Thyroid gland (tissue), 4 donors: ENCODE measurements around the gene ELL3. TPM values are rescaled to one million over a fixed set of nuclear protein-coding genes. Genes with fewer than 3 reads are reported as not detected.
A peak's percentile ranks its signal among the peaks of the same experiment; 100 is the strongest.
"Not testable (repeated sequence)": the region's sequence is repeated elsewhere in the genome, so short reads cannot be mapped to it uniquely, and the experiment has no call there.

Experiments used
- DNase-seq, 2 donors: peaks; one replicate each; pipeline ENCODE4 v3.0.0-alpha.2; 2019
- H3K27ac ChIP-seq, 3 donors: fragments of 200-600 bp; sonication (generic); 1 replicate in 2 of 3; 2 replicates in 1 of 3; pipeline ENCODE4 v1.5.1; 2016 to 2019; ENCODE audit warnings: mild to moderate bottlenecking in 1 of 3, moderate library complexity in 1 of 3
- H3K27me3 ChIP-seq: fragments of 200-600 bp; sonication (generic); one replicate; pipeline ENCODE4 v1.5.1; 2019
- H3K36me3 ChIP-seq, 2 donors: fragments of 200-600 bp; sonication (generic); one replicate each; pipeline ENCODE4 v1.5.1; 2016 to 2019
- H3K4me1 ChIP-seq, 2 donors: fragments of 200-600 bp; sonication (generic); one replicate each; pipeline ENCODE4 v1.5.1; 2017 to 2019
- H3K4me3 ChIP-seq, 3 donors: fragments of 200-600 bp; sonication (generic); replicated peaks in 1 of 3; 1 replicate in 2 of 3; 2 replicates in 1 of 3; pipeline ENCODE4 v1.5.1; 2016; ENCODE audit warnings: mild to moderate bottlenecking in 1 of 3
- H3K9me3 ChIP-seq: fragments of 200-600 bp; sonication (generic); one replicate; pipeline ENCODE4 v1.5.1; 2017
- POLR2A ChIP-seq, 2 donors: fragments of 450-650 bp; IDR thresholded peaks; one replicate each; pipeline ENCODE4 v1.6.1; 2017; ENCODE audit warnings: antibody characterized with exemption in 2 of 2, mild to moderate bottlenecking in 2 of 2, moderate library complexity in 1 of 2
- WGBS, 2 donors: methylation state at CpG; one replicate each; pipeline ENCODE4 v1.1.5; 2017; 5-methylcytosine and 5-hydroxymethylcytosine counted together
- intact Hi-C: fragments of 100-400 bp; cut with DNase I; formaldehyde crosslinking; loops from one replicate; pipeline ENCODE4 v1.15.1; 2023
- total RNA-seq, 4 donors: library from RNA; depleted of rRNA; stranded (reverse); fragments of >200 nt; gene quantifications; one replicate each; pipeline ENCODE4 v1.2.3, GENCODE V29; 2016
- TF ChIP-seq, protein P1 (sequence below), 6 experiments: fragments of 200-600 bp in 3 of 6; fragments of 450-650 bp in 3 of 6; sonication (generic) in 3 of 6; IDR thresholded peaks; one replicate each; pipeline ENCODE4 v1.5.1; 2016 to 2019; ENCODE audit warnings: antibody characterized with exemption in 6 of 6, mild to moderate bottlenecking in 2 of 6, inconsistent platforms in 1 of 6, moderate library complexity in 1 of 6

Gene ELL3, protein sequence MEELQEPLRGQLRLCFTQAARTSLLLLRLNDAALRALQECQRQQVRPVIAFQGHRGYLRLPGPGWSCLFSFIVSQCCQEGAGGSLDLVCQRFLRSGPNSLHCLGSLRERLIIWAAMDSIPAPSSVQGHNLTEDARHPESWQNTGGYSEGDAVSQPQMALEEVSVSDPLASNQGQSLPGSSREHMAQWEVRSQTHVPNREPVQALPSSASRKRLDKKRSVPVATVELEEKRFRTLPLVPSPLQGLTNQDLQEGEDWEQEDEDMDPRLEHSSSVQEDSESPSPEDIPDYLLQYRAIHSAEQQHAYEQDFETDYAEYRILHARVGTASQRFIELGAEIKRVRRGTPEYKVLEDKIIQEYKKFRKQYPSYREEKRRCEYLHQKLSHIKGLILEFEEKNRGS
- total RNA-seq: 10 to 100 TPM in 1 of 4 donors, 1 to 10 TPM in 3; 2.1 to 11.4 (median 5.3) TPM

- Histone ChIP-seq H3K36me3 (peaks cover 15 to 22% of the 10 kb centered on the region in 2 donors), H3K4me1 (peaks cover 15 to 17% of the 10 kb centered on the region in 2 donors), H3K27me3 (no peaks in the 10 kb centered on the region), H3K4me3 (peak within 1 kb of the TSS; percentile 41 to 62 (median 51)), H3K27ac (peak within 1 kb of the TSS; percentile 78 to 95 (median 86)), H3K9me3 (no peaks in the 10 kb centered on the region)
- TF ChIP-seq, protein P1, sequence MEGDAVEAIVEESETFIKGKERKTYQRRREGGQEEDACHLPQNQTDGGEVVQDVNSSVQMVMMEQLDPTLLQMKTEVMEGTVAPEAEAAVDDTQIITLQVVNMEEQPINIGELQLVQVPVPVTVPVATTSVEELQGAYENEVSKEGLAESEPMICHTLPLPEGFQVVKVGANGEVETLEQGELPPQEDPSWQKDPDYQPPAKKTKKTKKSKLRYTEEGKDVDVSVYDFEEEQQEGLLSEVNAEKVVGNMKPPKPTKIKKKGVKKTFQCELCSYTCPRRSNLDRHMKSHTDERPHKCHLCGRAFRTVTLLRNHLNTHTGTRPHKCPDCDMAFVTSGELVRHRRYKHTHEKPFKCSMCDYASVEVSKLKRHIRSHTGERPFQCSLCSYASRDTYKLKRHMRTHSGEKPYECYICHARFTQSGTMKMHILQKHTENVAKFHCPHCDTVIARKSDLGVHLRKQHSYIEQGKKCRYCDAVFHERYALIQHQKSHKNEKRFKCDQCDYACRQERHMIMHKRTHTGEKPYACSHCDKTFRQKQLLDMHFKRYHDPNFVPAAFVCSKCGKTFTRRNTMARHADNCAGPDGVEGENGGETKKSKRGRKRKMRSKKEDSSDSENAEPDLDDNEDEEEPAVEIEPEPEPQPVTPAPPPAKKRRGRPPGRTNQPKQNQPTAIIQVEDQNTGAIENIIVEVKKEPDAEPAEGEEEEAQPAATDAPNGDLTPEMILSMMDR (IDR thresholded peaks at IDR 0.05): no peak
- TF ChIP-seq POLR2A (IDR thresholded peaks at IDR 0.05): peak in 1 of 2 donors; percentile 57
- WGBS, 2 donors: 0 to 9% methylated on average over 6 to 13 of the region's 41 CpGs
- intact Hi-C loops: no loop called here
- DNase-seq: peak; percentile 78 to 79
Measured at GRCh38 chr15:43776718-43777266, at the start of gene ELL3. TSS of gene ELL3 (minus strand) at chr15:43776966. CDS start at chr15:43776901, 65 bp downstream.

DNA sequence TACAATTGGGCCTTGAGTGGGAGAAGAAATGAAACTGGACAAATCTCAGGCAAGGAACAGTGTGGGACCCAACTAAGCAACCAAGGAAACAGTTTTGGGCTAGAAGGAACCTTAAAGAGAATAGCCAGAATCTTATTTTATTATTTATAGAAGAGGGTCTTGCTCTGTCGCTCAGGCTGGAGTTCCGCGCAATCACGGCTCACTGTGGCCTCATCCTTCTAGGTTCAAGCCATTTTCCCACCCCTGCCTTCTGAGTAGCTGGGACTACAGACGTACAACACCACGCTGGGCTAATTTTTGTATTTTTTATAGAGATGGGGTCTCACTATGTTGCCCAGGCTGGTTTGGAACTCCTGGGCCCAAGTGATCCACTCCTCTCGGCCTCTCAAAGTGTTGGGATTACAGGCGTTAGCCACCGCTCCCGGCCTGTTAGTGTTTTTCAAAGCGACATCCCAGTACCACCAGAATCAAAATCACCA, 49.3 kb upstream of the ELL3 start:
- Histone ChIP-seq H3K9me3 (no peaks in the 10 kb centered on the region), H3K36me3 (no peaks in the 10 kb centered on the region), H3K4me3 (no peak overlapping the region), H3K27ac (peak overlapping the region in 2 of 3 donors; percentile 8 to 29), H3K4me1 (peaks cover 16 to 29% of the 10 kb centered on the region in 2 donors), H3K27me3 (no peaks in the 10 kb centered on the region)
- intact Hi-C loops: no loop called here
- WGBS, 2 donors: 95% methylated on average over 11 of the region's 11 CpGs
- no peak for TF ChIP-seq POLR2A (IDR thresholded peaks at IDR 0.05)
- TF ChIP-seq, protein P1 (IDR thresholded peaks at IDR 0.05): no peak
- no peak for DNase-seq

GRCh38 chr15:43825305-43825704, 48.5 kb upstream of the ELL3 start:
- H3K27ac ChIP-seq, DNase-seq, H3K9me3 ChIP-seq, H3K4me3 ChIP-seq, H3K27me3 ChIP-seq, H3K36me3 ChIP-seq, intact Hi-C loops: not testable (repeated sequence)
- H3K4me1 ChIP-seq: peaks cover 16 to 29% of the 10 kb centered on the region in 2 donors
- 95 to 96% methylated on average over 11 of the region's 11 CpGs for WGBS, 2 donors

DNA sequence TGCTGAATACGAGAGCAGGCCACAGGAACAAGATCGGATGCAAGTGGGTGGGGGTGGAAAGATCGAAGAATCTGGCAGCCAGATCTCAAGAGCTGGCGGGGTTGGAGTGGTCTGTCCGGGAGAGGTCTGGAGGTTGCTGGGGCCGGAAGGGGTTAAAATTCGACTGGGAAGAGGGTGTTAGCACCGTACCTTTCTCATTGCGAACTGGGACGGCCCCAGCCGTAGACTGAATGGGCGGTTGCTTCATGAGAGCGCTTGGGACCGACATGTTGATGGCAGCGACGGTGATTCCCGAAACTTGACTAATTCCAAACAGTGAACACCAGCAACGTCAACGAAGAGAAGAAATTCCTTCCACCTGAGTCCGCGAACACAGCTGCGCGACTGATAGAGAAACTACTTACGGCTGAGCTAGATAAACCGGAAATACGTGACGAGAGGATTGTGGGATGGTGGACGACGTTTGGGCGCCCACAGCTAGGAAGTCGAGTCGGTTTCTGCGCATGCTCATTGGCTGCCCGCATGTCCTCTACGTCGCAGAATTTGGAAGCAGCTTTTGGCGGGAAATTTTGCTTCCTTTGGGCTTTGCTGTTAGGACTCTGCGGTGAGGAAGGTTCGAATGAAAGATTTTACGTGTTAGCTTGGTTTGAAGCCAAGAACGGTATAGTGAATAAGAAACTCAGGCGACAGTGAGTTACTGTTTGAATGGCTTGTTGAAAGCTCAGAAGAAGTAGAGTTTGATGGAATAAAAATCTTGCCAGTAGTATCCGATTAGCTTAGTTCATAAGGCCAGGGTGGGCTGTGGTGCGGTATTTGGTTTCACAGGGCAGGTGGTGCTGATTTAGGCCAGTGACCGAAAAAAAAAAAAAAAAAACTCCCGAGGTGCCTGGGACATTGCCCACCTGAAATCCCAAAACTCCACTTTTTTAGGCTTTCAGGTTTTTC, 47.8 kb upstream of the ELL3 start, which contains the start of gene MFAP1:
Gene MFAP1, minus strand, starts transcription at position 389 of the 945 bp plus-strand sequence. Its CDS starts 121 bp downstream, at position 268.
- H3K4me1 ChIP-seq: peaks cover 16 to 29% of the 10 kb centered on the region in 2 donors
- H3K27me3 ChIP-seq: no peaks in the 10 kb centered on the region
- peak; percentile 94 to 96 for DNase-seq
- H3K9me3 ChIP-seq: no peaks in the 10 kb centered on the region
- H3K4me3 ChIP-seq: peak within 1 kb of the TSS; percentile 63 to 96 (median 88)
- no peaks in the 10 kb centered on the region for H3K36me3 ChIP-seq
- TF ChIP-seq, protein P1 (IDR thresholded peaks at IDR 0.05): no peak
- TF ChIP-seq POLR2A (IDR thresholded peaks at IDR 0.05): peak; percentile 38 to 80
- 9 to 10% methylated on average over 46 of the region's 46 CpGs for WGBS, 2 donors
- intact Hi-C loops: no loop called here
- H3K27ac ChIP-seq: peak within 1 kb of the TSS; percentile 54 to 84 (median 82)

- Histone ChIP-seq H3K27me3 (no peaks in the 10 kb centered on the region), H3K4me3 (no peak overlapping the region), H3K4me1 (peaks cover 11 to 22% of the 10 kb centered on the region in 2 donors), H3K27ac (no peak overlapping the region), H3K36me3 (peaks cover 5 to 6% of the 10 kb centered on the region in 2 donors), H3K9me3 (no peaks in the 10 kb centered on the region)
- intact Hi-C loops: no loop called here
- no peak for DNase-seq
- TF ChIP-seq POLR2A (IDR thresholded peaks at IDR 0.05): no peak
- TF ChIP-seq, protein P1 (IDR thresholded peaks at IDR 0.05): no peak
- WGBS, 2 donors: 86 to 87% methylated on average over 3 of the region's 3 CpGs
Measured at GRCh38 chr15:43821505-43821904, 44.7 kb upstream of the ELL3 start.

GRCh38 chr15:43815064-43815463, 38.3 kb upstream of the ELL3 start:
- H3K36me3 ChIP-seq: peaks cover 50 to 57% of the 10 kb centered on the region in 2 donors
- intact Hi-C loops, H3K4me3 ChIP-seq: not testable (repeated sequence)

More at GRCh38 chr15:43815064-43815463, 38.3 kb upstream of the ELL3 start:
- DNase-seq, H3K9me3 ChIP-seq, H3K27ac ChIP-seq, H3K4me1 ChIP-seq, H3K27me3 ChIP-seq: not testable (repeated sequence)
- 95 to 96% methylated on average over 5 of the region's 5 CpGs for WGBS, 2 donors
